GM12878 (cell line): ENCODE measurements around the gene SRP68. TPM values are rescaled to one million over a fixed set of nuclear protein-coding genes. Genes with fewer than 3 reads are reported as not detected.

Source experiments
- ETV6 ChIP-seq, 2 experiments: fragments of 450-650 bp in 1 of 2; IDR thresholded peaks in 1 of 2; conservative IDR thresholded peaks in 1 of 2; 2 replicates each; pipeline ENCODE4 v1.6.1; 2014; ENCODE audit warnings: antibody characterized with exemption in 1 of 2, borderline replicate concordance in 1 of 2, low read depth in 1 of 2, mild to moderate bottlenecking in 1 of 2, moderate library complexity in 1 of 2
- EZH2 ChIP-seq: IDR thresholded peaks from 2 replicates; pipeline ENCODE4 v1.6.1; 2012; ENCODE audit warnings: low read depth, mild to moderate bottlenecking, control low read depth, inconsistent platforms, low read length, borderline replicate concordance; ENCODE audit not compliant: control insufficient read depth
- JUND ChIP-seq: IDR thresholded peaks from 2 replicates; pipeline ENCODE4 v1.6.1; 2012; ENCODE audit warnings: low read depth, mild to moderate bottlenecking, low read length, improper control_type of control experiment, moderate library complexity
- NFIC ChIP-seq: IDR thresholded peaks from 2 replicates; pipeline ENCODE4 v1.6.1; 2012; ENCODE audit warnings: low read depth, mild to moderate bottlenecking, inconsistent platforms, low read length, moderate library complexity
- RB1 ChIP-seq: fragments of 450-650 bp; formaldehyde crosslinking; IDR thresholded peaks from 2 replicates; pipeline ENCODE4 v1.6.1; 2017; ENCODE audit warnings: mild to moderate bottlenecking, borderline replicate concordance
- RELA ChIP-seq: fragments of 450-650 bp; IDR thresholded peaks from 2 replicates; pipeline ENCODE4 v1.8.0; 2014; ENCODE audit warnings: borderline replicate concordance; ENCODE audit not compliant: partially characterized antibody
- RUNX3 ChIP-seq: IDR thresholded peaks from 2 replicates; pipeline ENCODE4 v1.6.1; 2012; ENCODE audit warnings: low read length, inconsistent platforms
- SMAD5 ChIP-seq: IDR thresholded peaks from 2 replicates; pipeline ENCODE4 v1.6.1; 2016; ENCODE audit warnings: antibody characterized with exemption, low read depth
- SMC3 ChIP-seq: IDR thresholded peaks from 2 replicates; pipeline ENCODE4 v1.6.1; 2011; ENCODE audit warnings: low read length, improper control_type of control experiment, borderline replicate concordance
- ZZZ3 ChIP-seq: IDR thresholded peaks from 2 replicates; pipeline ENCODE4 v1.6.1; 2011; ENCODE audit warnings: low read depth; ENCODE audit not compliant: control insufficient read depth, insufficient read length
- polyA plus RNA-seq, 11 experiments: library from polyadenylated mRNA; depleted of rRNA in 4 of 11; unstranded in 6 of 11; stranded (reverse) in 5 of 11; fragments of >200 nt; fragmentation: Nextera tagmentation in 4 of 11; fragmentation: Illumina TruSeq in 1 of 11; extraction: Ambion mirVana in 4 of 11; extraction: Trizol in 1 of 11; gene quantifications; 1 replicate in 1 of 11; 2 replicates in 10 of 11; pipeline versions ENCODE4 v1.2.1 to v1.2.3, GENCODE V29; 2011 to 2016; ENCODE audit warnings: inconsistent platforms in 2 of 11, missing spikeins in 2 of 11, low read depth in 1 of 11
- total RNA-seq, 4 experiments: library from RNA; depleted of rRNA in 3 of 4; stranded (reverse); fragments of >200 nt in 3 of 4; fragmentation: Illumina TruSeq in 1 of 4; extraction: Trizol in 1 of 4; gene quantifications; 2 replicates each; pipeline versions ENCODE4 v1.2.1 to v1.2.3, GENCODE V29; 2013 to 2021
- TF ChIP-seq, protein P1 (sequence below): IDR thresholded peaks from 2 replicates; pipeline ENCODE4 v1.6.1; 2011; ENCODE audit warnings: mild to moderate bottlenecking, low read depth, low read length, moderate library complexity; ENCODE audit not compliant: insufficient replicate concordance
- TF ChIP-seq, protein P2 (sequence below): fragments of 450-650 bp; IDR thresholded peaks from 2 replicates; pipeline ENCODE4 v1.6.1; 2016; ENCODE audit warnings: mild to moderate bottlenecking, moderate library complexity, borderline replicate concordance

Gene SRP68
- total and polyA plus RNA-seq, 10 of the 15 experiments (the other 5 are each of a cell fraction or from before 2014, with no cell fraction given): 24.7 to 89.7 (median 62.7) TPM

DNA sequence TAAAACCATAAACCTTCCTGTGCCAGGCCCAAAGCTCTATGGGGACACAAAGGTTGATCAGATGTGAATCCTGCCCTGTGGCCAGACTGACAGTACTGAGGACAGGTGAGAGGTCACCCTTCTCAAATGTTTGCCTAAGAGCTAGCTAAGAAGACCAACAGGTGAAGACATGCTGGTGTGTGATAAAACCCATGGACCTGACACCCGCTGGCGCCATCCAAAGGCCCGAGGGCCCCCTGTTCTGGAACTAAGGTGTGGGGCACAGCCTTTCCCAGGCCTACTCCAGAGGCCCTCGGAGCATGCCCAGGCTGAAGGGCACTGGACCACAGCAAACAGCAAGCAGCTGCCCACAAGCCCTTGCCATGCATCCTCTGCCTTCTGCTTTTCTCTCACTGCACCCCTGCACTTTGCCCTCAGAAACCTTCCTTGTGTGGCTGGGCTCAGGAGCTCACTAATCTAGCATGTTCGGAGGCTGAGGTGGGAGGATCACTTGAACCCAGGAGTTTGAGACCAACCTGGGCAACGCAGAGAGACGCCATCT is 76.9 kb downstream of the SRP68 start (continued):
- TF ChIP-seq EZH2 (no peak), RELA (no peak), ETV6 (conservative IDR thresholded peaks at IDR 0.05 in 1 of 2, IDR thresholded peaks at IDR 0.05 in 1 of 2; ENCODE audit: borderline replicate concordance in 1 of 2, low read depth in 1 of 2) (no peak), RUNX3 (no peak), NFIC (no peak), JUND (no peak), SMAD5 (no peak), ZZZ3 (no peak), RB1 (no peak), SMC3 (no peak)
- TF ChIP-seq, protein P1, sequence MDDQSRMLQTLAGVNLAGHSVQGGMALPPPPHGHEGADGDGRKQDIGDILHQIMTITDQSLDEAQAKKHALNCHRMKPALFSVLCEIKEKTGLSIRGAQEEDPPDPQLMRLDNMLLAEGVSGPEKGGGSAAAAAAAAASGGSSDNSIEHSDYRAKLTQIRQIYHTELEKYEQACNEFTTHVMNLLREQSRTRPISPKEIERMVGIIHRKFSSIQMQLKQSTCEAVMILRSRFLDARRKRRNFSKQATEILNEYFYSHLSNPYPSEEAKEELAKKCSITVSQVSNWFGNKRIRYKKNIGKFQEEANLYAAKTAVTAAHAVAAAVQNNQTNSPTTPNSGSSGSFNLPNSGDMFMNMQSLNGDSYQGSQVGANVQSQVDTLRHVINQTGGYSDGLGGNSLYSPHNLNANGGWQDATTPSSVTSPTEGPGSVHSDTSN: no peak
- TF ChIP-seq, protein P2, sequence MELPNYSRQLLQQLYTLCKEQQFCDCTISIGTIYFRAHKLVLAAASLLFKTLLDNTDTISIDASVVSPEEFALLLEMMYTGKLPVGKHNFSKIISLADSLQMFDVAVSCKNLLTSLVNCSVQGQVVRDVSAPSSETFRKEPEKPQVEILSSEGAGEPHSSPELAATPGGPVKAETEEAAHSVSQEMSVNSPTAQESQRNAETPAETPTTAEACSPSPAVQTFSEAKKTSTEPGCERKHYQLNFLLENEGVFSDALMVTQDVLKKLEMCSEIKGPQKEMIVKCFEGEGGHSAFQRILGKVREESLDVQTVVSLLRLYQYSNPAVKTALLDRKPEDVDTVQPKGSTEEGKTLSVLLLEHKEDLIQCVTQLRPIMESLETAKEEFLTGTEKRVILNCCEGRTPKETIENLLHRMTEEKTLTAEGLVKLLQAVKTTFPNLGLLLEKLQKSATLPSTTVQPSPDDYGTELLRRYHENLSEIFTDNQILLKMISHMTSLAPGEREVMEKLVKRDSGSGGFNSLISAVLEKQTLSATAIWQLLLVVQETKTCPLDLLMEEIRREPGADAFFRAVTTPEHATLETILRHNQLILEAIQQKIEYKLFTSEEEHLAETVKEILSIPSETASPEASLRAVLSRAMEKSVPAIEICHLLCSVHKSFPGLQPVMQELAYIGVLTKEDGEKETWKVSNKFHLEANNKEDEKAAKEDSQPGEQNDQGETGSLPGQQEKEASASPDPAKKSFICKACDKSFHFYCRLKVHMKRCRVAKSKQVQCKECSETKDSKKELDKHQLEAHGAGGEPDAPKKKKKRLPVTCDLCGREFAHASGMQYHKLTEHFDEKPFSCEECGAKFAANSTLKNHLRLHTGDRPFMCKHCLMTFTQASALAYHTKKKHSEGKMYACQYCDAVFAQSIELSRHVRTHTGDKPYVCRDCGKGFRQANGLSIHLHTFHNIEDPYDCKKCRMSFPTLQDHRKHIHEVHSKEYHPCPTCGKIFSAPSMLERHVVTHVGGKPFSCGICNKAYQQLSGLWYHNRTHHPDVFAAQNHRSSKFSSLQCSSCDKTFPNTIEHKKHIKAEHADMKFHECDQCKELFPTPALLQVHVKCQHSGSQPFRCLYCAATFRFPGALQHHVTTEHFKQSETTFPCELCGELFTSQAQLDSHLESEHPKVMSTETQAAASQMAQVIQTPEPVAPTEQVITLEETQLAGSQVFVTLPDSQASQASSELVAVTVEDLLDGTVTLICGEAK: no peak
